OCI-LY7 (cell line): Measurements from ENCODE around the gene ANO1.

Source experiments
- CTCF ChIP-seq: fragments of 200-600 bp; sonication (generic); conservative IDR thresholded peaks from 2 replicates; pipeline ENCODE4 v1.5.1; 2014; ENCODE audit warnings: mild to moderate bottlenecking, antibody characterized with exemption, low read length, moderate library complexity, mixed read lengths
- EZH2phosphoT487 ChIP-seq: fragments of 200-600 bp; sonication (generic); IDR thresholded peaks from 2 replicates; pipeline ENCODE4 v1.6.1; 2018; ENCODE audit warnings: low read depth, borderline replicate concordance, mild to moderate bottlenecking, mixed run types, antibody characterized with exemption, low read length, moderate library complexity, mixed read lengths

DNA sequence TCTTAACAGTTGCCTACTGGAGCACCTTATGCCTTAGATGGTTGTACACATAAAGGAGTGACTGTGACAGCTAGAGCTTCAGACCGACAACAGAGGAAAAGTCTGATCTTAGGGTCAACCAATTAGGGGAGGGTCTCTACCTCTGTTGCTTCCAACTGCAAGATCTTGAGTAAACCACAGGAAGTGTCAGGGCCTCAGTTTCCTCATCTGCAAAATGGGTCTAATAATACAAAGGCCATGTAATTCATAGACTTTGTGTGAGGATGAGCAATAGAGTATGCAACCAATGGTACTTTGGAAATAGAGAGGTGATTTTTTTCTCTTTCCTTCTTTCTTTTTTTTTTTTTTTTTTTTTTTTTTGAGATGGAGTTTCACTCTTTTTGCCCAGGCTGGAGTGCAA lies 16.4 kb upstream of the ANO1 start:
- TF ChIP-seq CTCF (no peak), EZH2phosphoT487 (no peak)
